Transverse colon (tissue), 4 donors: Measurements from ENCODE around the gene SDK2.

Experiments
- EP300 ChIP-seq: sonication (generic); formaldehyde crosslinking; IDR thresholded peaks from one replicate; pipeline ENCODE4 v1.6.1; 2017; ENCODE audit warnings: antibody characterized with exemption, low read depth
- POLR2AphosphoS5 ChIP-seq, 3 donors: sonication (generic); formaldehyde crosslinking; IDR thresholded peaks; one replicate each; pipeline ENCODE4 v1.6.1; 2016; ENCODE audit warnings: antibody characterized with exemption in 3 of 3
- TF ChIP-seq, protein P1 (sequence below), 5 experiments: fragments of 200-600 bp in 3 of 5; fragments of 450-650 bp in 2 of 5; sonication (generic) in 3 of 5; IDR thresholded peaks; 1 replicate in 2 of 5; 2 replicates in 3 of 5; pipeline ENCODE4 v1.5.1; 2016 to 2017; ENCODE audit warnings: antibody characterized with exemption in 5 of 5, inconsistent platforms in 3 of 5, mild to moderate bottlenecking in 2 of 5, moderate library complexity in 1 of 5

DNA sequence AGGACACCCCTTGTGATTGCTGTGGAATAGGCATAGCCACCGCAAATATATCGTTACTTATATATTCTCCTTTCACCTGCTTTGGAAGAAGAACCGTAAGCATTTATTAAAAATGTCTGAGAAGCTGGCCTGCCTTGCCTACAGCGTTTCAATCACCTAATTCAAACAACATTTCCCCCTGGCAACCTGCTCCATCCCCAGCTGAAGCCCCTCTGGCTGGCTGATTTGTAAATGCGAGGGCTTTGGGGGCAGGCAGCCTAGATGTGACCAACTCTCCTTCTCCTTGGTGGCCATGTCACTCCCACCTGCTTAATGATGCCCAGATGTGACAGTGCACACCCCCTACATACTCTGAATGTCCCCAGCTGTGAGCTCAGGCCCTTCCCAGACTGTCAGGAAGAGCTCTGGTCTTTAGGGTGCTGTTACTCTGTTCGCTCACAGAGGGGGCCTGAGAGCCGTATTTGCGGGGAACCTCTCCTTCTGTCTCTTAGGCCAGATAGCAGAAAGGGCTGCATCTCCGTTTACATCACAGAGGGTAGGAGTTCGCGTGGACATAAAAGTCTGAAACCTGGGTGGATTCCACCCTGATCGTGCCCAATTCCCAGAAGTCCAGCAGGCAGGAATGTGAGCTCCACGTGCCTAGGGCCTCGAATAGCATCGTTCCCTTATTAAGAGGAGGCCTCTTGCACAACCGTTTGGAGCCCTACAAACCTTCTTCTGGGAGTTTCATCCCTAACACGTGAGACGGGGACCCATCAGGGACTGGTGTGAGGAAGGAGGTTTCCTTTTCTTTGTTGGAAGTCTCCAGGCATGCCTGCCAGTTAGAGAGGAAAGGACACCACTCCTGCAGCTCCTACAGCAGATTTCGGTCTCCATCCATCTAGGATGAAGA lies 2.4 kb upstream of the SDK2 start:
- TF ChIP-seq, protein P1, sequence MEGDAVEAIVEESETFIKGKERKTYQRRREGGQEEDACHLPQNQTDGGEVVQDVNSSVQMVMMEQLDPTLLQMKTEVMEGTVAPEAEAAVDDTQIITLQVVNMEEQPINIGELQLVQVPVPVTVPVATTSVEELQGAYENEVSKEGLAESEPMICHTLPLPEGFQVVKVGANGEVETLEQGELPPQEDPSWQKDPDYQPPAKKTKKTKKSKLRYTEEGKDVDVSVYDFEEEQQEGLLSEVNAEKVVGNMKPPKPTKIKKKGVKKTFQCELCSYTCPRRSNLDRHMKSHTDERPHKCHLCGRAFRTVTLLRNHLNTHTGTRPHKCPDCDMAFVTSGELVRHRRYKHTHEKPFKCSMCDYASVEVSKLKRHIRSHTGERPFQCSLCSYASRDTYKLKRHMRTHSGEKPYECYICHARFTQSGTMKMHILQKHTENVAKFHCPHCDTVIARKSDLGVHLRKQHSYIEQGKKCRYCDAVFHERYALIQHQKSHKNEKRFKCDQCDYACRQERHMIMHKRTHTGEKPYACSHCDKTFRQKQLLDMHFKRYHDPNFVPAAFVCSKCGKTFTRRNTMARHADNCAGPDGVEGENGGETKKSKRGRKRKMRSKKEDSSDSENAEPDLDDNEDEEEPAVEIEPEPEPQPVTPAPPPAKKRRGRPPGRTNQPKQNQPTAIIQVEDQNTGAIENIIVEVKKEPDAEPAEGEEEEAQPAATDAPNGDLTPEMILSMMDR (IDR thresholded peaks at IDR 0.05) = no peak
- TF ChIP-seq EP300 (no peak), POLR2AphosphoS5 (IDR thresholded peaks at IDR 0.05) (no peak)
